Peyer's patch (tissue), 4 donors: ENCODE results near the gene POLDIP2.

Experiments used
- POLR2A ChIP-seq, 2 donors: fragments of 450-650 bp; IDR thresholded peaks; one replicate each; pipeline ENCODE4 v1.5.1; 2017; ENCODE audit warnings: antibody characterized with exemption in 2 of 2, mild to moderate bottlenecking in 2 of 2, moderate library complexity in 2 of 2
- TF ChIP-seq, protein P1 (sequence below), 6 experiments: fragments of 450-650 bp in 4 of 6; fragments of 200-600 bp in 2 of 6; sonication (generic) in 1 of 6; IDR thresholded peaks; one replicate each; pipeline ENCODE4 v1.5.1; 2017 to 2019; ENCODE audit warnings: antibody characterized with exemption in 6 of 6, mild to moderate bottlenecking in 3 of 6, moderate library complexity in 1 of 6

DNA sequence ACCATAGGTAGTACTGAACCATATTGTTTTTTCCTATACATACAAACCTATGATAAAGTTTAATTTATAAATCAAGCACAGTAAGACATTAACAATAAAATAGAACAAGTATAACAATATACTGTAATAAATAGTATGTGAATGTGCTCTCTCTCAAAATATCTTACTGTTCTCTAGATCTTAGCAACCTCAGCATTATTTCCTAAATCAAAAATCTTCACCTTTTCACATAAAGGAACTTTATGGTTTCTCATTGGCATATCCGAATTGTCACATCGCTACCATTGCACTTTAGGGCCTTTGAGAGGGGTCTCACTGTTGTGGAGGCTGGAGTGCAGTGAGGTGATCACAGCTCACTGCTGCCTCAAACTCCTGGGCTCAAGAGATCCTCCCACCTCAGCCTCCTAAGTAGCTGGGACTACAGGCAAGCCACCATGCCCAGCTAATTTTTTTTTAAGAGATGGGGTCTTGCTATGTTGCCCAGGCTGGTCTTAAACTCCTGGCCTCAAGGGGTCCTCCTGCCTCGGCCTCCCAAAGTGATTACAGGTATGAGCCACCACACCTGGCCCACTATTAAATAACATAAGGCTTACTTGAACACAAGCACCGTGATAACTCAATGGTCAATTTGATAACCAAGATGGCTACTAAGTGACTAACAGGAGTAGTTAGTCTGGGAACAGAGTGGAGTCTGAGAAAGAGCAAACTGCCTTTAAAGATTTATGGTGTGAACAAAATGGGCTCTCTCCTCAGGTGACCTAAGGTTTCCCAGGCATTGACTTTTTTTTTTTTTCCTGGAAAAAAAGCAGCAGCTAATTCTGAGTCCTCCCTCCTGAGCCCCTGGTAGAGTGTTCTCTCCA, 41.3 kb downstream of the POLDIP2 start:
- TF ChIP-seq, protein P1, sequence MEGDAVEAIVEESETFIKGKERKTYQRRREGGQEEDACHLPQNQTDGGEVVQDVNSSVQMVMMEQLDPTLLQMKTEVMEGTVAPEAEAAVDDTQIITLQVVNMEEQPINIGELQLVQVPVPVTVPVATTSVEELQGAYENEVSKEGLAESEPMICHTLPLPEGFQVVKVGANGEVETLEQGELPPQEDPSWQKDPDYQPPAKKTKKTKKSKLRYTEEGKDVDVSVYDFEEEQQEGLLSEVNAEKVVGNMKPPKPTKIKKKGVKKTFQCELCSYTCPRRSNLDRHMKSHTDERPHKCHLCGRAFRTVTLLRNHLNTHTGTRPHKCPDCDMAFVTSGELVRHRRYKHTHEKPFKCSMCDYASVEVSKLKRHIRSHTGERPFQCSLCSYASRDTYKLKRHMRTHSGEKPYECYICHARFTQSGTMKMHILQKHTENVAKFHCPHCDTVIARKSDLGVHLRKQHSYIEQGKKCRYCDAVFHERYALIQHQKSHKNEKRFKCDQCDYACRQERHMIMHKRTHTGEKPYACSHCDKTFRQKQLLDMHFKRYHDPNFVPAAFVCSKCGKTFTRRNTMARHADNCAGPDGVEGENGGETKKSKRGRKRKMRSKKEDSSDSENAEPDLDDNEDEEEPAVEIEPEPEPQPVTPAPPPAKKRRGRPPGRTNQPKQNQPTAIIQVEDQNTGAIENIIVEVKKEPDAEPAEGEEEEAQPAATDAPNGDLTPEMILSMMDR (IDR thresholded peaks at IDR 0.05), result no peak
- no peak for TF ChIP-seq POLR2A (IDR thresholded peaks at IDR 0.05)
